WTC11 (cell line): ENCODE measurements around the gene CFL1. TPM values are rescaled to one million over a fixed set of nuclear protein-coding genes. Genes with fewer than 3 reads are reported as not detected.
A peak's percentile ranks its signal among the peaks of the same experiment; 100 is the strongest.

Experiments used
- ATAC-seq: fragments of 200-7000 bp; cut with Tn5 transposase; 2 replicates; pipeline ENCODE4 v1.10.0; 2021; ENCODE audit warnings: mild to moderate bottlenecking, moderate library complexity
- CTCF ChIA-PET: fragments of 300-600 bp; sonication (Branson Sonifier 250); formaldehyde crosslinking; loops from one replicate; lab custom pipeline; 2021; ENCODE audit warnings: antibody characterized with exemption; lab: Charles Lee
- POLR2A ChIA-PET: fragments of 350-600 bp; sonication (Branson Sonifier 250); formaldehyde crosslinking; loops from one replicate; lab custom pipeline; 2021; ENCODE audit warnings: antibody characterized with exemption; lab: Charles Lee
- DNase-seq: peaks from one replicate; pipeline ENCODE4 v3.0.0; 2021; ENCODE audit warnings: low spot score
- H3K27ac Mint-ChIP-seq: 2 replicates; pipeline ENCODE4 v1.8.0; 2021; ENCODE audit warnings: mixed read lengths
- H3K27me3 Mint-ChIP-seq: 2 replicates; pipeline ENCODE4 v1.8.0; 2021; ENCODE audit warnings: low read depth, mild to moderate bottlenecking, moderate library complexity, mixed read lengths
- H3K36me3 Mint-ChIP-seq: 2 replicates; pipeline ENCODE4 v1.8.0; 2021; ENCODE audit warnings: mixed read lengths
- H3K4me1 Mint-ChIP-seq: 2 replicates; pipeline ENCODE4 v1.8.0; 2022; ENCODE audit warnings: mixed read lengths
- H3K4me3 Mint-ChIP-seq: 2 replicates; pipeline ENCODE4 v1.8.0; 2021; ENCODE audit warnings: mild to moderate bottlenecking, moderate library complexity, mixed read lengths
- H3K9me3 Mint-ChIP-seq: 2 replicates; pipeline ENCODE4 v1.8.0; 2021; ENCODE audit warnings: mixed read lengths
- ARID4B ChIP-seq: sonication (generic); formaldehyde crosslinking; IDR thresholded peaks from 2 replicates; pipeline ENCODE4 v1.8.0; 2023; ENCODE audit warnings: missing genetic modification reagents, mild to moderate bottlenecking, borderline replicate concordance
- CBFB ChIP-seq: sonication (generic); formaldehyde crosslinking; IDR thresholded peaks from 2 replicates; pipeline ENCODE4 v1.8.1; 2022; ENCODE audit warnings: mild to moderate bottlenecking, low read depth, missing genetic modification reagents
- CDX4 ChIP-seq: fragments of 250-450 bp; sonication (Bioruptor Pico); IDR thresholded peaks from 2 replicates; pipeline ENCODE4 v1.9.0; 2021; ENCODE audit warnings: moderate library complexity, mild to moderate bottlenecking, inconsistent platforms, borderline replicate concordance
- EMX1 ChIP-seq: fragments of 250-450 bp; sonication (Bioruptor Pico); IDR thresholded peaks from 2 replicates; pipeline ENCODE4 v1.8.0; 2021; ENCODE audit warnings: mild to moderate bottlenecking
- ETV6 ChIP-seq: sonication (generic); formaldehyde crosslinking; IDR thresholded peaks from 2 replicates; pipeline ENCODE4 v1.8.1; 2022; ENCODE audit warnings: mild to moderate bottlenecking, missing genetic modification reagents
- FOXJ3 ChIP-seq: sonication (generic); formaldehyde crosslinking; IDR thresholded peaks from 2 replicates; pipeline ENCODE4 v1.9.0; 2021; ENCODE audit warnings: missing genetic modification reagents, mild to moderate bottlenecking, borderline replicate concordance
- FOXK1 ChIP-seq: sonication (generic); formaldehyde crosslinking; IDR thresholded peaks from 2 replicates; pipeline ENCODE4 v1.8.0; 2022; ENCODE audit warnings: mild to moderate bottlenecking, moderate library complexity, missing genetic modification reagents
- GABPB1 ChIP-seq: sonication (generic); formaldehyde crosslinking; IDR thresholded peaks from 2 replicates; pipeline ENCODE4 v1.8.1; 2023; ENCODE audit warnings: mild to moderate bottlenecking, missing genetic modification reagents
- IRF1 ChIP-seq: sonication (generic); formaldehyde crosslinking; IDR thresholded peaks from 2 replicates; pipeline ENCODE4 v1.8.0; 2023; ENCODE audit warnings: missing genetic modification reagents
- MXD4 ChIP-seq: fragments of 250-450 bp; sonication (Bioruptor Pico); IDR thresholded peaks from 2 replicates; pipeline ENCODE4 v1.8.0; 2021; ENCODE audit warnings: mild to moderate bottlenecking, moderate library complexity, borderline replicate concordance
- NFYB ChIP-seq: sonication (generic); formaldehyde crosslinking; conservative IDR thresholded peaks from 2 replicates; pipeline ENCODE4 v1.8.0; 2022; ENCODE audit warnings: low read depth, missing genetic modification reagents
- NR1H2 ChIP-seq: sonication (generic); formaldehyde crosslinking; IDR thresholded peaks from 2 replicates; pipeline ENCODE4 v1.9.0; 2021; ENCODE audit warnings: mild to moderate bottlenecking, moderate library complexity, missing genetic modification reagents
- NR2C2 ChIP-seq: sonication (generic); formaldehyde crosslinking; IDR thresholded peaks from 2 replicates; pipeline ENCODE4 v1.8.0; 2022; ENCODE audit warnings: mild to moderate bottlenecking, missing genetic modification reagents
- NR3C1 ChIP-seq: sonication (generic); formaldehyde crosslinking; conservative IDR thresholded peaks from 2 replicates; pipeline ENCODE4 v1.8.1; 2023; ENCODE audit warnings: low read depth, mild to moderate bottlenecking, missing genetic modification reagents
- OVOL2 ChIP-seq: fragments of 250-450 bp; sonication (Bioruptor Pico); IDR thresholded peaks from 2 replicates; pipeline ENCODE4 v1.9.0; 2021; ENCODE audit warnings: mild to moderate bottlenecking, borderline replicate concordance
- PRRX2 ChIP-seq: fragments of 250-450 bp; sonication (Bioruptor Pico); IDR thresholded peaks from 2 replicates; pipeline ENCODE4 v1.8.0; 2021; ENCODE audit warnings: mild to moderate bottlenecking
- RELA ChIP-seq: sonication (generic); formaldehyde crosslinking; IDR thresholded peaks from 2 replicates; pipeline ENCODE4 v1.8.1; 2022; ENCODE audit warnings: missing genetic modification reagents, mild to moderate bottlenecking, borderline replicate concordance
- RORB ChIP-seq: fragments of 250-450 bp; sonication (Bioruptor Pico); IDR thresholded peaks from 2 replicates; pipeline ENCODE4 v1.9.0; 2021; ENCODE audit warnings: mild to moderate bottlenecking
- SOX15 ChIP-seq: fragments of 250-450 bp; sonication (Bioruptor Pico); IDR thresholded peaks from 2 replicates; pipeline ENCODE4 v1.9.0; 2021; ENCODE audit warnings: mild to moderate bottlenecking
- TP53 ChIP-seq: sonication (generic); formaldehyde crosslinking; IDR thresholded peaks from 2 replicates; pipeline ENCODE4 v1.8.1; 2023; ENCODE audit warnings: mild to moderate bottlenecking, missing genetic modification reagents
- ZNF121 ChIP-seq: sonication (generic); formaldehyde crosslinking; IDR thresholded peaks from 2 replicates; pipeline ENCODE4 v1.8.0; 2023; ENCODE audit warnings: missing genetic modification reagents
- ZNF219 ChIP-seq: sonication (generic); formaldehyde crosslinking; IDR thresholded peaks from 2 replicates; pipeline ENCODE4 v1.8.0; 2023; ENCODE audit warnings: missing genetic modification reagents, mild to moderate bottlenecking, borderline replicate concordance
- ZNF232 ChIP-seq: sonication (generic); formaldehyde crosslinking; IDR thresholded peaks from 2 replicates; pipeline ENCODE4 v1.8.0; 2022; ENCODE audit warnings: mild to moderate bottlenecking, missing genetic modification reagents
- ZNF416 ChIP-seq: fragments of 250-450 bp; sonication (Bioruptor Pico); IDR thresholded peaks from 2 replicates; pipeline ENCODE4 v1.9.0; 2021; ENCODE audit warnings: mild to moderate bottlenecking, inconsistent platforms
- total RNA-seq: library from RNA; stranded (reverse); gene quantifications from 3 replicates; pipeline ENCODE4 v1.2.3, GENCODE V29; 2021
- TF ChIP-seq, protein P1 (sequence below): sonication (generic); formaldehyde crosslinking; IDR thresholded peaks from 2 replicates; pipeline ENCODE4 v1.8.1; 2023; ENCODE audit warnings: mild to moderate bottlenecking, missing genetic modification reagents, borderline replicate concordance
- TF ChIP-seq, protein P2 (sequence below): sonication (generic); formaldehyde crosslinking; IDR thresholded peaks from 2 replicates; pipeline ENCODE4 v1.8.1; 2022; ENCODE audit warnings: low read depth, missing genetic modification reagents, borderline replicate concordance

The CFL1 gene
- total RNA-seq, 1 experiment from 2014 or later: 1,073 TPM

DNA sequence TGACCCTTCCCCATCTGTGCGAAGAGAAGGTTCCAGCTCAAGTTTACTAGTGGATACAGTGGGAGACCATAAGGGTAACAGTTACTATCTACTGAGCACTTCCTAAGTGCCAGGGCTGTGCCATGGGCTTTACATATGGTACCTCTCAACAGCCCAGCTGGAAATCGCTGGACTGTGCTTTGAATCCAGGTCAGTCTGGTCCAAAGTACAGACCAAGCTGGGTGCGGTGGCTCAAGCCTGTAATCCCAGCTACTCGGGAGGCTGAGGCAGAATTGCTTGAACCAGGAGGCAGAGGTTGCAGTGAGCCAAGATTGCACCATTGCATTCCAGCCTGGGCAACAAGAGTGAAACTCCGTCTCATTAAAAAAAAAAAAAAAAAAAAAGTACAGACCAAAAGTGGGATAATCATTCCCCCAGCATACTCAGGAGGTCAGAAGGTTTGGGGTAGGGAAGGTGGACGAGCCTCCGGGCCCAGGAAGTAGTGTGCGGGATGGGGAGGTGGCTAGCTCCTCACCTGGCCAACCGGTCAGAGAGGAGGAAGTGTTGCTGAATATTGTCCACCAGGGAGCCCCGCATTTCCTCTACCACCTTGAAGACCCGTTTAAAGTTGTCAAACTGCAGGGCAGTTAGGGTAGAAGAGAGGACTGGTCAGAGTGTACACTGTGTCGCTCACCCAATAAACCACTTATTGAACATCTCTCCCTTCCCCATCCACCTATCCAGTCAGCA is 28.0 kb upstream of the CFL1 start:
- H3K4me3 Mint-ChIP-seq: peak overlapping the region; percentile 97
- H3K27ac Mint-ChIP-seq: no peak overlapping the region
- no peak for DNase-seq
- no peaks in the 10 kb centered on the region for H3K9me3 Mint-ChIP-seq
- CTCF ChIA-PET: interaction anchor here (0.6 to 11.9 kb wide), 15 partner anchors 9 to 279 kb away, joined by 3 to 539 read pairs (median 15); partner anchors contain the start of genes AP5B1, CFL1, CST6 and EFEMP2
- peaks cover 15% of the 10 kb centered on the region for H3K27me3 Mint-ChIP-seq
- TF ChIP-seq FOXJ3 (CRISPR knock-in tag) (no peak), GABPB1 (no peak), ZNF416 (CRISPR knock-in tag) (no peak), ARID4B (CRISPR knock-in tag) (no peak), CBFB (CRISPR knock-in tag) (no peak), CDX4 (CRISPR knock-in tag) (no peak), ETV6 (no peak), MXD4 (CRISPR knock-in tag) (no peak), IRF1 (CRISPR knock-in tag) (no peak), ZNF232 (CRISPR knock-in tag) (no peak), ZNF121 (no peak), EMX1 (CRISPR knock-in tag) (no peak), PRRX2 (CRISPR knock-in tag) (no peak), NFYB (no peak), TP53 (no peak)
- TF ChIP-seq, all 79 proteins: peak for 0
- Mint-ChIP-seq H3K4me1 (peaks cover 30% of the 10 kb centered on the region), H3K36me3 (peaks cover 42% of the 10 kb centered on the region)
- POLR2A ChIA-PET: interaction anchor here (1.3 kb wide), 1 partner anchor 26 kb away, joined by 5 read pairs; the partner anchor contains the start of gene MUS81
- no peak for ATAC-seq

DNA sequence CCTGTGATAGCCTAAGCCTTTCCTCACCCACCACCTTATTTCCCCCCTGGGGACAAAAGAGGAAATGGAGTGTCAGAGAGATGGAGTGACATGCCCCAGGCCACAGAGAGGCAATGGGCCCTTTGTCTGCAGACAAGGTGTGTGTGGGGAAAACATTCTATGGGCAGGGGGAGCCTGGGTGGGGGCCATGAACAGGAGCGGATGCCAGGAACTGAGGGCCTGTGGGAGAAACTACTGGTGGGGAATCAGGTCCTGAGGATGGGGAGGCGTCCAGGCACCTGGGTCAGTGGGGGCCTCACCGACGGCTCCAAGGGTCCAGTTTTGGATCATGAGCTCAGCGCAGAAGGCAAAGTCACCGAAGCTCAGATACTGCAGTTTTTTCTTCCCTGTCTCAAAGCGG is 27.3 kb upstream of the CFL1 start:
- no peak for DNase-seq
- TF ChIP-seq RELA (CRISPR knock-in tag): no peak
- no peak for TF ChIP-seq ZNF219
- TF ChIP-seq NR3C1 (CRISPR knock-in tag): no peak
- TF ChIP-seq NR2C2 (CRISPR knock-in tag): no peak
- no peak for TF ChIP-seq PRRX2 (CRISPR knock-in tag)
- TF ChIP-seq SOX15 (CRISPR knock-in tag): no peak
- TF ChIP-seq, protein P1, sequence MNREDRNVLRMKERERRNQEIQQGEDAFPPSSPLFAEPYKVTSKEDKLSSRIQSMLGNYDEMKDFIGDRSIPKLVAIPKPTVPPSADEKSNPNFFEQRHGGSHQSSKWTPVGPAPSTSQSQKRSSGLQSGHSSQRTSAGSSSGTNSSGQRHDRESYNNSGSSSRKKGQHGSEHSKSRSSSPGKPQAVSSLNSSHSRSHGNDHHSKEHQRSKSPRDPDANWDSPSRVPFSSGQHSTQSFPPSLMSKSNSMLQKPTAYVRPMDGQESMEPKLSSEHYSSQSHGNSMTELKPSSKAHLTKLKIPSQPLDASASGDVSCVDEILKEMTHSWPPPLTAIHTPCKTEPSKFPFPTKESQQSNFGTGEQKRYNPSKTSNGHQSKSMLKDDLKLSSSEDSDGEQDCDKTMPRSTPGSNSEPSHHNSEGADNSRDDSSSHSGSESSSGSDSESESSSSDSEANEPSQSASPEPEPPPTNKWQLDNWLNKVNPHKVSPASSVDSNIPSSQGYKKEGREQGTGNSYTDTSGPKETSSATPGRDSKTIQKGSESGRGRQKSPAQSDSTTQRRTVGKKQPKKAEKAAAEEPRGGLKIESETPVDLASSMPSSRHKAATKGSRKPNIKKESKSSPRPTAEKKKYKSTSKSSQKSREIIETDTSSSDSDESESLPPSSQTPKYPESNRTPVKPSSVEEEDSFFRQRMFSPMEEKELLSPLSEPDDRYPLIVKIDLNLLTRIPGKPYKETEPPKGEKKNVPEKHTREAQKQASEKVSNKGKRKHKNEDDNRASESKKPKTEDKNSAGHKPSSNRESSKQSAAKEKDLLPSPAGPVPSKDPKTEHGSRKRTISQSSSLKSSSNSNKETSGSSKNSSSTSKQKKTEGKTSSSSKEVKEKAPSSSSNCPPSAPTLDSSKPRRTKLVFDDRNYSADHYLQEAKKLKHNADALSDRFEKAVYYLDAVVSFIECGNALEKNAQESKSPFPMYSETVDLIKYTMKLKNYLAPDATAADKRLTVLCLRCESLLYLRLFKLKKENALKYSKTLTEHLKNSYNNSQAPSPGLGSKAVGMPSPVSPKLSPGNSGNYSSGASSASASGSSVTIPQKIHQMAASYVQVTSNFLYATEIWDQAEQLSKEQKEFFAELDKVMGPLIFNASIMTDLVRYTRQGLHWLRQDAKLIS (CRISPR knock-in tag): no peak
- no peak for TF ChIP-seq OVOL2 (CRISPR knock-in tag)
- TF ChIP-seq, protein P2, sequence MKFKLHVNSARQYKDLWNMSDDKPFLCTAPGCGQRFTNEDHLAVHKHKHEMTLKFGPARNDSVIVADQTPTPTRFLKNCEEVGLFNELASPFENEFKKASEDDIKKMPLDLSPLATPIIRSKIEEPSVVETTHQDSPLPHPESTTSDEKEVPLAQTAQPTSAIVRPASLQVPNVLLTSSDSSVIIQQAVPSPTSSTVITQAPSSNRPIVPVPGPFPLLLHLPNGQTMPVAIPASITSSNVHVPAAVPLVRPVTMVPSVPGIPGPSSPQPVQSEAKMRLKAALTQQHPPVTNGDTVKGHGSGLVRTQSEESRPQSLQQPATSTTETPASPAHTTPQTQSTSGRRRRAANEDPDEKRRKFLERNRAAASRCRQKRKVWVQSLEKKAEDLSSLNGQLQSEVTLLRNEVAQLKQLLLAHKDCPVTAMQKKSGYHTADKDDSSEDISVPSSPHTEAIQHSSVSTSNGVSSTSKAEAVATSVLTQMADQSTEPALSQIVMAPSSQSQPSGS (CRISPR knock-in tag): no peak
- no peak for TF ChIP-seq RORB
- no peak for TF ChIP-seq FOXK1
- TF ChIP-seq NR1H2: no peak
- H3K27me3 Mint-ChIP-seq: peaks cover 13% of the 10 kb centered on the region
- no peak overlapping the region for H3K4me3 Mint-ChIP-seq
- no peak for ATAC-seq
- peaks cover 29% of the 10 kb centered on the region for H3K4me1 Mint-ChIP-seq
- H3K9me3 Mint-ChIP-seq: no peaks in the 10 kb centered on the region
- H3K27ac Mint-ChIP-seq: no peak overlapping the region
- CTCF ChIA-PET: interaction anchor here (0.6 to 11.9 kb wide), 64 partner anchors 10 to 871 kb away, joined by 3 to 539 read pairs (median 6); partner anchors contain the start of genes AP5B1, ARL2, BANF1 and CFL1
- POLR2A ChIA-PET: interaction anchor here (1.2 to 2.2 kb wide), 3 partner anchors 15 to 34 kb away, joined by 4 to 16 read pairs (median 5); partner anchors contain the start of gene MUS81
- peaks cover 42% of the 10 kb centered on the region for H3K36me3 Mint-ChIP-seq
